ENCODE measurements around the gene EGFR.

- no peak for TF ChIP-seq POLR2A (IDR thresholded peaks at IDR 0.05)
- TF ChIP-seq CTCF (IDR thresholded peaks at IDR 0.05) = no peak
These were observed 113.7 kb downstream of the EGFR start for GRCh38 chr7:55132550-55132889.
